DND-41 (cell line): Measurements from ENCODE around the gene KLK14.

Experiments
- ATAC-seq: fragments of 200-7000 bp; cut with Tn5 transposase; 3 replicates; pipeline ENCODE4 v1.9.1; 2021; ENCODE audit warnings: low read depth; ENCODE audit not compliant: insufficient read depth
- DNase-seq: peaks from one replicate; pipeline ENCODE4 v3.0.0-alpha.2; 2020
- H2AFZ ChIP-seq: 2 replicates; pipeline ENCODE4 v1.6.0; 2012; ENCODE audit warnings: low read depth, low read length
- H3K27ac ChIP-seq: 2 replicates; pipeline ENCODE4 v1.5.1; 2012; ENCODE audit warnings: low read length, inconsistent platforms
- H3K27me3 ChIP-seq: fragments of 200-600 bp; sonication (generic); 2 replicates; pipeline ENCODE4 v1.6.0; 2012; ENCODE audit warnings: low read length, mild to moderate bottlenecking, inconsistent platforms; ENCODE audit not compliant: insufficient read depth, poor library complexity
- H3K36me3 ChIP-seq: 2 replicates; pipeline ENCODE4 v1.5.1; 2012; ENCODE audit warnings: low read length, inconsistent platforms; ENCODE audit not compliant: insufficient read depth
- H3K4me1 ChIP-seq: 2 replicates; pipeline ENCODE4 v1.5.1; 2012; ENCODE audit warnings: mild to moderate bottlenecking, low read length; ENCODE audit not compliant: insufficient read depth
- H3K4me2 ChIP-seq: 2 replicates; pipeline ENCODE4 v1.6.0; 2012; ENCODE audit warnings: mild to moderate bottlenecking, moderate library complexity, low read length, inconsistent platforms; ENCODE audit not compliant: insufficient read depth
- H3K4me3 ChIP-seq, 2 experiments: fragments of 200-600 bp in 1 of 2; shearing (Covaris generic) in 1 of 2; 2 replicates each; pipeline ENCODE4 v1.5.1; 2012 to 2016; ENCODE audit warnings: inconsistent platforms in 2 of 2, low read length in 2 of 2, mild to moderate bottlenecking in 2 of 2, low read depth in 1 of 2, moderate library complexity in 1 of 2
- H3K79me2 ChIP-seq: 2 replicates; pipeline ENCODE4 v1.6.0; 2012; ENCODE audit warnings: low read length, inconsistent platforms; ENCODE audit not compliant: insufficient read depth
- H3K9ac ChIP-seq: 2 replicates; pipeline ENCODE4 v1.6.0; 2012; ENCODE audit warnings: low read depth, mild to moderate bottlenecking, inconsistent platforms, low read length, moderate library complexity
- H3K9me3 ChIP-seq: 2 replicates; pipeline ENCODE4 v1.5.1; 2012; ENCODE audit warnings: low read length, moderate library complexity, mild to moderate bottlenecking, inconsistent platforms; ENCODE audit not compliant: insufficient read depth, severe bottlenecking
- H4K20me1 ChIP-seq: 2 replicates; pipeline ENCODE4 v1.6.0; 2012; ENCODE audit warnings: low read length; ENCODE audit not compliant: insufficient read depth
- CTCF ChIP-seq: IDR thresholded peaks from 2 replicates; pipeline ENCODE4 v1.5.1; 2012; ENCODE audit warnings: borderline replicate concordance, low read length, moderate library complexity, mild to moderate bottlenecking; ENCODE audit not compliant: poor library complexity, severe bottlenecking; ENCODE audit errors: extremely low read depth
- EZH2 ChIP-seq: IDR thresholded peaks from 3 replicates; pipeline ENCODE4 v1.6.1; 2012; ENCODE audit warnings: borderline replicate concordance, low read depth, mild to moderate bottlenecking, moderate library complexity, low read length, inconsistent platforms; ENCODE audit not compliant: severe bottlenecking

Gene KLK14

GRCh38 chr19:51063664-51064063 is 19.0 kb downstream of the KLK14 start:
- no peak overlapping the region for H3K27ac ChIP-seq
- no peak for DNase-seq
- no peaks in the 10 kb centered on the region for H3K9me3 ChIP-seq
- H3K36me3 ChIP-seq, result no peaks in the 10 kb centered on the region
- H3K4me3 ChIP-seq, result no peak overlapping the region
- H3K27me3 ChIP-seq, result no peaks in the 10 kb centered on the region
- no peak overlapping the region for H2AFZ ChIP-seq
- no peaks in the 10 kb centered on the region for H3K79me2 ChIP-seq
- H3K4me2 ChIP-seq, result no peak overlapping the region
- ATAC-seq, result no peak
- H3K9ac ChIP-seq, result no peak overlapping the region
- no peaks in the 10 kb centered on the region for H3K4me1 ChIP-seq
- H4K20me1 ChIP-seq, result no peaks in the 10 kb centered on the region
- no peak for TF ChIP-seq CTCF
- no peak for TF ChIP-seq EZH2

- TF ChIP-seq EZH2 (no peak), CTCF (no peak)
Measured at GRCh38 chr19:51060973-51061372, 21.7 kb downstream of the KLK14 start.

GRCh38 chr19:51060336-51060735 is 22.4 kb downstream of the KLK14 start:
- H3K4me1 ChIP-seq, result no peaks in the 10 kb centered on the region
- H3K79me2 ChIP-seq, result no peaks in the 10 kb centered on the region
- H2AFZ ChIP-seq, result no peak overlapping the region
- no peak overlapping the region for H3K4me3 ChIP-seq
- H3K27me3 ChIP-seq, result no peaks in the 10 kb centered on the region
- no peak overlapping the region for H3K27ac ChIP-seq
- no peaks in the 10 kb centered on the region for H3K9me3 ChIP-seq
- no peak for TF ChIP-seq CTCF
- no peak for TF ChIP-seq EZH2
- no peak overlapping the region for H3K4me2 ChIP-seq
- no peak overlapping the region for H3K9ac ChIP-seq
- no peak for DNase-seq
- H4K20me1 ChIP-seq, result no peaks in the 10 kb centered on the region
- ATAC-seq, result no peak
- H3K36me3 ChIP-seq, result no peaks in the 10 kb centered on the region

More at GRCh38 chr19:51060973-51061372, 21.7 kb downstream of the KLK14 start:
- Histone ChIP-seq H3K4me2 (no peak overlapping the region), H3K27ac (no peak overlapping the region), H2AFZ (no peak overlapping the region), H4K20me1 (no peaks in the 10 kb centered on the region), H3K9me3 (no peaks in the 10 kb centered on the region), H3K36me3 (no peaks in the 10 kb centered on the region), H3K79me2 (no peaks in the 10 kb centered on the region), H3K4me1 (no peaks in the 10 kb centered on the region), H3K9ac (no peak overlapping the region), H3K4me3 (no peak overlapping the region), H3K27me3 (no peaks in the 10 kb centered on the region)
- DNase-seq, result no peak
- no peak for ATAC-seq

GRCh38 chr19:51059715-51060114 is 23.0 kb downstream of the KLK14 start:
- Histone ChIP-seq H3K4me2 (no peak overlapping the region), H3K9me3 (no peaks in the 10 kb centered on the region), H3K36me3 (no peaks in the 10 kb centered on the region), H3K4me1 (no peaks in the 10 kb centered on the region), H3K27ac (no peak overlapping the region), H3K9ac (no peak overlapping the region), H3K27me3 (no peaks in the 10 kb centered on the region), H3K79me2 (no peaks in the 10 kb centered on the region), H2AFZ (no peak overlapping the region), H4K20me1 (no peaks in the 10 kb centered on the region), H3K4me3 (no peak overlapping the region)
- no peak for ATAC-seq
- TF ChIP-seq CTCF (no peak), EZH2 (no peak)
- no peak for DNase-seq
